Smooth muscle cell (in vitro differentiated cells): Measurements from ENCODE around the gene FIGN. TPM values are rescaled to one million over a fixed set of nuclear protein-coding genes. Genes with fewer than 3 reads are reported as not detected.
A peak's percentile ranks its signal among the peaks of the same experiment; 100 is the strongest.

Experiments
- DNase-seq: peaks from one replicate; lab custom pipeline; 2025; ENCODE audit not compliant: unreplicated experiment; lab: John Stamatoyannopoulos, UW
- H2AFZ ChIP-seq: fragments of 200-600 bp; sonication (generic); 2 replicates; pipeline ENCODE4 v1.6.0; 2016; ENCODE audit warnings: antibody characterized with exemption, low read depth, mild to moderate bottlenecking
- H3F3A ChIP-seq: fragments of 200-600 bp; sonication (generic); 2 replicates; pipeline ENCODE4 v1.6.0; 2017; ENCODE audit warnings: antibody characterized with exemption, low read depth
- H3K27ac ChIP-seq: fragments of 200-600 bp; sonication (generic); 2 replicates; pipeline ENCODE4 v1.5.1; 2016; ENCODE audit warnings: low read depth, mild to moderate bottlenecking
- H3K27me3 ChIP-seq: fragments of 200-600 bp; sonication (generic); 2 replicates; pipeline ENCODE4 v1.6.1; 2016; ENCODE audit warnings: low read depth, mild to moderate bottlenecking
- H3K36me3 ChIP-seq: fragments of 200-600 bp; sonication (generic); 2 replicates; pipeline ENCODE4 v1.5.1; 2016; ENCODE audit warnings: low read depth
- H3K4me1 ChIP-seq: fragments of 200-600 bp; sonication (generic); 2 replicates; pipeline ENCODE4 v1.5.1; 2016; ENCODE audit warnings: low read depth
- H3K4me2 ChIP-seq: fragments of 200-600 bp; sonication (generic); 2 replicates; pipeline ENCODE4 v1.6.0; 2016; ENCODE audit warnings: mild to moderate bottlenecking
- H3K4me3 ChIP-seq: fragments of 200-600 bp; sonication (generic); 2 replicates; pipeline ENCODE4 v1.5.1; 2016; ENCODE audit warnings: mild to moderate bottlenecking
- H3K79me2 ChIP-seq: fragments of 200-600 bp; sonication (generic); 2 replicates; pipeline ENCODE4 v1.6.0; 2016; ENCODE audit warnings: low read depth, mild to moderate bottlenecking
- H3K9ac ChIP-seq: fragments of 200-600 bp; sonication (generic); 2 replicates; pipeline ENCODE4 v1.6.0; 2016; ENCODE audit warnings: low read depth
- H3K9me3 ChIP-seq: fragments of 200-600 bp; sonication (generic); replicated peaks from 2 replicates; pipeline ENCODE4 v1.5.1; 2016; ENCODE audit warnings: low read depth
- H4K20me1 ChIP-seq: fragments of 200-600 bp; sonication (generic); 2 replicates; pipeline ENCODE4 v1.6.0; 2016; ENCODE audit warnings: low read depth
- WGBS: methylation state at CpG from one replicate; pipeline ENCODE4 v1.1.7; 2016; ENCODE audit warnings: low lambda C conversion rate; 5-methylcytosine and 5-hydroxymethylcytosine counted together
- polyA plus RNA-seq: library from polyadenylated mRNA; unstranded; fragments of >200 nt; fragmentation: Nextera tagmentation; extraction: Ambion mirVana; gene quantifications from 2 replicates; pipeline ENCODE4 v1.2.1, GENCODE V29; 2016
- total RNA-seq: library from RNA; depleted of rRNA; stranded (reverse); fragments of >200 nt; gene quantifications from 2 replicates; pipeline ENCODE4 v1.2.3, GENCODE V29; 2014
- TF ChIP-seq, protein P1 (sequence below): fragments of 200-600 bp; sonication (generic); IDR thresholded peaks from 2 replicates; pipeline ENCODE4 v1.5.1; 2017; ENCODE audit warnings: borderline replicate concordance, mild to moderate bottlenecking, antibody characterized with exemption; ENCODE audit not compliant: insufficient read depth, poor library complexity, severe bottlenecking

Gene FIGN
- total and polyA plus RNA-seq, 2 experiments from 2014 or later = 0.71 to 4.8 TPM

DNA sequence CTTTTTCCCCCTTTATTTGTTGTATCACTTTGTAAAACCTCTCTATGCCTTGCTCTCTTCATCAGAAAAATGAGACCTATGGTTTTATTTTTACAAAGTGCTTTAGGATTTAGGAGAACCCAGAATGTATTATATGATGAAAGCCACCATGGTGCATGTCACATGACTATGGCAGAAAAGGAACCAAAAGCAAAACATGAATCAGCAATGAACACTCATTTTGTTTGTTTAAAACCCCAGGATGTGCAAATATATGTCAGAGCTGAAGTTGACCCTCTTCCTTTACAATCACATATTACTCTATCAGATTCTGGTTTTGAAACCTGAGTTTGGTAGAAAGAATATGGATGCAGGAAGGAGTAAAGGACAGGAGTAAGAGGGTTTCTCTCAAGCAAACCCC lies 70.0 kb downstream of the FIGN start:
- Histone ChIP-seq H3K4me1 (peaks cover 40% of the 10 kb centered on the region), H3K9me3 (no peaks in the 10 kb centered on the region), H3K9ac (no peak overlapping the region), H2AFZ (no peak overlapping the region), H3K4me2 (no peak overlapping the region), H3K36me3 (no peaks in the 10 kb centered on the region), H3F3A (peaks cover 5% of the 10 kb centered on the region), H4K20me1 (no peaks in the 10 kb centered on the region), H3K27me3 (no peaks in the 10 kb centered on the region), H3K27ac (no peak overlapping the region), H3K4me3 (no peak overlapping the region), H3K79me2 (no peaks in the 10 kb centered on the region)
- no peak for DNase-seq
- TF ChIP-seq, protein P1, sequence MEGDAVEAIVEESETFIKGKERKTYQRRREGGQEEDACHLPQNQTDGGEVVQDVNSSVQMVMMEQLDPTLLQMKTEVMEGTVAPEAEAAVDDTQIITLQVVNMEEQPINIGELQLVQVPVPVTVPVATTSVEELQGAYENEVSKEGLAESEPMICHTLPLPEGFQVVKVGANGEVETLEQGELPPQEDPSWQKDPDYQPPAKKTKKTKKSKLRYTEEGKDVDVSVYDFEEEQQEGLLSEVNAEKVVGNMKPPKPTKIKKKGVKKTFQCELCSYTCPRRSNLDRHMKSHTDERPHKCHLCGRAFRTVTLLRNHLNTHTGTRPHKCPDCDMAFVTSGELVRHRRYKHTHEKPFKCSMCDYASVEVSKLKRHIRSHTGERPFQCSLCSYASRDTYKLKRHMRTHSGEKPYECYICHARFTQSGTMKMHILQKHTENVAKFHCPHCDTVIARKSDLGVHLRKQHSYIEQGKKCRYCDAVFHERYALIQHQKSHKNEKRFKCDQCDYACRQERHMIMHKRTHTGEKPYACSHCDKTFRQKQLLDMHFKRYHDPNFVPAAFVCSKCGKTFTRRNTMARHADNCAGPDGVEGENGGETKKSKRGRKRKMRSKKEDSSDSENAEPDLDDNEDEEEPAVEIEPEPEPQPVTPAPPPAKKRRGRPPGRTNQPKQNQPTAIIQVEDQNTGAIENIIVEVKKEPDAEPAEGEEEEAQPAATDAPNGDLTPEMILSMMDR = no peak

DNA sequence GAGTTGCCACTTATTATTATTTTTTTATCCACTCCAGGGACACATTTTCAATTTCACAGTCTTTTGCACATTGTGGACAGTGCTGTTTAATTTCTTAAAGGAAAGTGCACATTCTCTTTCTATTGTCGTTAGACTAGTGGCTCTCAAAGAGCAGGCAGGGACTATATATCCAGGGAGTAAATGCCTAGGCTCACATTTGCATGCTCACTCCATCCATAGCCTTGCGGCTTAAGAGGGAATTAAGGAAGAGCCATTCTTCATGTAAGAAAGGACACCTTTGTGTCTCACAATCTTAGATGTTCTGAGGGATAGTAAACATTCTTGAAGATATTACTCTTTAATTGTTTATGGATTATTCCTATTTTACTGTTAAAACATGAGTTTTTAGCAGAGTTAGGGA lies 70.8 kb downstream of the FIGN start:
- Histone ChIP-seq H3K4me3 (no peak overlapping the region), H3K79me2 (no peaks in the 10 kb centered on the region), H4K20me1 (no peaks in the 10 kb centered on the region), H2AFZ (no peak overlapping the region), H3K27me3 (no peaks in the 10 kb centered on the region), H3F3A (peaks cover 5% of the 10 kb centered on the region), H3K4me2 (peak overlapping the region; percentile 37), H3K9me3 (no peaks in the 10 kb centered on the region), H3K36me3 (no peaks in the 10 kb centered on the region), H3K9ac (no peak overlapping the region), H3K4me1 (peaks cover 40% of the 10 kb centered on the region), H3K27ac (peak overlapping the region; percentile 41)
- TF ChIP-seq, protein P1 = no peak
- DNase-seq = no peak
- WGBS = 66% methylated on average over 2 of the region's 2 CpGs

DNA sequence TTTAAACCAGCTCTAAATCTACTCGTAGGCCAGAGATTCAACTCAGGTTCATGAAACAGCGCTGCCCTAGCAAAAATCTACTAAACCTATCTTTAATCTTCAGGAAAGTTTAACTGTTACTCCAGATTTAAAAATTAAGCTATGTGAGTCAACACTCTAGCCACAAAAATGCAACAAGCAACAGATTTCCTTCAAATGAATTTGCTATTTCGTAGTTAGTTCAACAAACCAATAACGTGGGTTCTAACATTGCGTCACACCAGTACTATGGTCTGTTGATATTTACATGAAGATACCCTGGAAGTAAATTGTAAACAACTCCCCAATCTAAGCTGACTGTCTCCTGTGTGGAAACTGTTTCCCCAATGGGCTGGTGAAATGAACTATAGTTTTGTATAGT lies 71.2 kb downstream of the FIGN start:
- Histone ChIP-seq H3K4me1 (peaks cover 40% of the 10 kb centered on the region), H4K20me1 (no peaks in the 10 kb centered on the region), H3K27ac (peak overlapping the region; percentile 41), H3K4me2 (peak overlapping the region; percentile 37), H3K27me3 (no peaks in the 10 kb centered on the region), H3K36me3 (no peaks in the 10 kb centered on the region), H3K9ac (no peak overlapping the region), H3K4me3 (no peak overlapping the region), H2AFZ (no peak overlapping the region), H3F3A (peaks cover 5% of the 10 kb centered on the region), H3K79me2 (no peaks in the 10 kb centered on the region), H3K9me3 (no peaks in the 10 kb centered on the region)
- DNase-seq = no peak
- TF ChIP-seq, protein P1 = no peak
- WGBS = 17% methylated on average over 5 of the region's 5 CpGs

DNA sequence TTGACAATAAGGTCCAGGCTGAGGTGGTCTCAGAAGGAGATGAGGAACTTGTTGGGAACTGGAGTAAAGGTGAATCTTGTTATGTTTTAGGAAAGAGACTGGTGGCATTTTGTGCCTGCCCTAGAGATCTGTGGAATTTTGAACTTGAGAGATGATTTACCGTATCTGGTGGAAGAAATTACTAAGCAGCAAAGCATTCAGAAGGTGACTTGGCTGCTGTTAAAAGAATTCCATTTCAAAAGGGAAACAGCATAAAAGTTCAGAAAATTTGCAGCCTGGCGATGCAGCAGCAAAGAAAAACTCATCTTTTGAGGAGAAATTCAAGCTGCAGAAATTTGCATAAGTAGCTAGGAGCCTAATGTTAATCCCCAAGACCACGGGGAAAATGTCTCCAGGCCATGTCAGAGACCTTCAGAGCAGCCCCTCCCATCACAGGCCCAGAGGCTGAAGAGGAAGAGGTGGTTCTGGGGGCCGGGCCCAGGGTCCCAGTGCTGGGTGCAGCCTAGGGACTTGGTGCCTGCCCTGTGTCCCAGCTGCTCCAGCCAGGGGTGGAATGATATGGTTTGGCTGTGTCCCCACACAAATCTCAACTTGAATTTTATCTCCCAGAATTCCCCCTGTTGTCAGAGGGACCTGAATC lies 73.5 kb downstream of the FIGN start:
- H3K4me1 ChIP-seq = peaks cover 46% of the 10 kb centered on the region

More for the DNA sequence above, 73.5 kb downstream of the FIGN start:
- H3F3A ChIP-seq = peaks cover 5% of the 10 kb centered on the region
- WGBS = 54% methylated on average over 4 of the region's 4 CpGs
- TF ChIP-seq, protein P1 = no peak
- DNase-seq = no peak
- no peaks in the 10 kb centered on the region for H3K36me3 ChIP-seq
- no peak overlapping the region for H3K9ac ChIP-seq
- no peaks in the 10 kb centered on the region for H3K79me2 ChIP-seq
- no peak overlapping the region for H3K4me2 ChIP-seq
- no peaks in the 10 kb centered on the region for H4K20me1 ChIP-seq
- H3K4me3 ChIP-seq = no peak overlapping the region
- H3K9me3 ChIP-seq = no peaks in the 10 kb centered on the region
- no peak overlapping the region for H3K27ac ChIP-seq
- no peaks in the 10 kb centered on the region for H3K27me3 ChIP-seq
- no peak overlapping the region for H2AFZ ChIP-seq
